NB4 (cell line): Measurements from ENCODE around the gene GINS2.

Experiments used
- DNase-seq: peaks from one replicate; pipeline ENCODE4 v3.0.0; 2010; ENCODE audit warnings: low read depth
- H3K4me3 ChIP-seq: one replicate; pipeline ENCODE4 v1.5.1; 2011; ENCODE audit warnings: mild to moderate bottlenecking, low read depth, low read length, moderate library complexity
- MAX ChIP-seq: IDR thresholded peaks from 2 replicates; pipeline ENCODE4 v1.6.1; 2011; ENCODE audit warnings: low read depth, low read length
- MYC ChIP-seq: IDR thresholded peaks from 2 replicates; pipeline ENCODE4 v1.6.1; 2011; ENCODE audit warnings: low read depth, low read length
- POLR2A ChIP-seq: IDR thresholded peaks from 2 replicates; pipeline ENCODE4 v1.6.1; 2011; ENCODE audit warnings: mild to moderate bottlenecking; ENCODE audit not compliant: insufficient read length; ENCODE audit errors: extremely low read depth
- TF ChIP-seq, protein P1 (sequence below): IDR thresholded peaks from one replicate; pipeline ENCODE4 v1.5.1; 2012; ENCODE audit warnings: low read depth, low read length

GINS2 gene

GRCh38 chr16:85632709-85633437 lies 55.9 kb downstream of the GINS2 start:
- TF ChIP-seq MYC (no peak), MAX (no peak), POLR2A (no peak)
- TF ChIP-seq, protein P1, sequence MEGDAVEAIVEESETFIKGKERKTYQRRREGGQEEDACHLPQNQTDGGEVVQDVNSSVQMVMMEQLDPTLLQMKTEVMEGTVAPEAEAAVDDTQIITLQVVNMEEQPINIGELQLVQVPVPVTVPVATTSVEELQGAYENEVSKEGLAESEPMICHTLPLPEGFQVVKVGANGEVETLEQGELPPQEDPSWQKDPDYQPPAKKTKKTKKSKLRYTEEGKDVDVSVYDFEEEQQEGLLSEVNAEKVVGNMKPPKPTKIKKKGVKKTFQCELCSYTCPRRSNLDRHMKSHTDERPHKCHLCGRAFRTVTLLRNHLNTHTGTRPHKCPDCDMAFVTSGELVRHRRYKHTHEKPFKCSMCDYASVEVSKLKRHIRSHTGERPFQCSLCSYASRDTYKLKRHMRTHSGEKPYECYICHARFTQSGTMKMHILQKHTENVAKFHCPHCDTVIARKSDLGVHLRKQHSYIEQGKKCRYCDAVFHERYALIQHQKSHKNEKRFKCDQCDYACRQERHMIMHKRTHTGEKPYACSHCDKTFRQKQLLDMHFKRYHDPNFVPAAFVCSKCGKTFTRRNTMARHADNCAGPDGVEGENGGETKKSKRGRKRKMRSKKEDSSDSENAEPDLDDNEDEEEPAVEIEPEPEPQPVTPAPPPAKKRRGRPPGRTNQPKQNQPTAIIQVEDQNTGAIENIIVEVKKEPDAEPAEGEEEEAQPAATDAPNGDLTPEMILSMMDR, result no peak
- DNase-seq, result no peak
- no peak overlapping the region for H3K4me3 ChIP-seq

DNA sequence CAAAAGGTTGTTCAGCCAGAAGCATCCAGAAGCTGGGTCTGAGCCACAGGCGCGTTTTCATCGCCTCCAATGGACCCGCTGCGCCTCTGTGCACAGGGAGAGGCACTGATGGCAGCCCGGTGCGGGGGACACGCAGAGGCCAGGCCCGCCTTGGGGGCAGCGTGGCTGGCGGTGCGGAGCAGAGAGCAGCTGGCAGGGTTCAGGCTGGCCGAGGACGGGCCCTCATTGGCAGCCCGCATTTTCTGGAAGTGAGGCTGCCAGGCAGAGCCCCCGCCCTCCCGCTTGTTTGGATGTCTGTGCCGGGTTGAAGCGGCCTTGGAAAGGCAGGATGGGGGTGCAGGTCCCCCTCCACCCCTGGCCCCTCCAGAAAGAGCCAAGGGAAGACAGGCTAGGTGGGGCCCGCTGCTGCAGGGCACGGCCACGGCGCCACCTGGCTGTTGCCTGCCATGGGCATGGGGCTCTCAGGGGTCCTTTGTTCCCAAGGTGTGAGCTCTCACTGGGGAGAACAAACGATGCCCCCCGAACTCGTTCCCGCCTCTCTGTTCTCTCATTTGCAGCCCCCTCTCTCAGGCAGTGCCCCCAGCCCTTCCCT lies 56.9 kb downstream of the GINS2 start:
- H3K4me3 ChIP-seq, result no peak overlapping the region
- TF ChIP-seq, protein P1, result peak; percentile 36
- no peak for TF ChIP-seq POLR2A
- TF ChIP-seq MYC, result no peak
- DNase-seq, result no peak

GRCh38 chr16:85631230-85631629 lies 57.5 kb downstream of the GINS2 start:
- TF ChIP-seq MYC (no peak), POLR2A (no peak), MAX (no peak)
- TF ChIP-seq, protein P1, result no peak
- H3K4me3 ChIP-seq, result no peak overlapping the region
- no peak for DNase-seq

GRCh38 chr16:85629853-85630252 lies 58.9 kb downstream of the GINS2 start:
- H3K4me3 ChIP-seq, result no peak overlapping the region
- DNase-seq, result no peak
- TF ChIP-seq MAX (no peak), POLR2A (no peak), MYC (no peak)
- TF ChIP-seq, protein P1, result no peak

GRCh38 chr16:85629326-85629725 lies 59.4 kb downstream of the GINS2 start:
- DNase-seq, result no peak
- no peak for TF ChIP-seq POLR2A
- no peak overlapping the region for H3K4me3 ChIP-seq

DNA sequence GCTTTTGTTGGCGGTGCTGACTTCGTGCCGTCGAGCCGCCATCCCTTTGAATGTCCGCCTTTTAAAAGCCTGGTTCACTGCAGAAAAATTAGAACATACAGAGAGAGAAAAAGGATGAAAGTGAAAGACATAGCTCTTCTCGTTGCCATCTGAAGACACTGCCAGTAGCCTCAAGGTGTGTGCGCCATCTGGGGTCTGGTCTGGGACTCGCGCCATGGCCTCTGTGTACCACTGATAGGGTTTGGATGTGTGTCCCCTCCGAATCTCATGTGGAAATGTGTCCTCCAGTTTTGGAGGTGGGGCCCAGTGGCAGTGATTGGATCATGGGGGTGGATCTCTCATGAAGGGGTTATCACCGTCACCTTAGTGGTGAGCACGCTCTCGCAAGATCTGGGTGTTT lies 60.1 kb downstream of the GINS2 start:
- H3K4me3 ChIP-seq, result no peak overlapping the region
- no peak for TF ChIP-seq MAX
- TF ChIP-seq, protein P1, result peak; percentile 23
- peak; percentile 41 for DNase-seq
